AG09309 (cell line): ENCODE measurements around the gene NBEAL2.
"Not testable (repeated sequence)": the region's sequence is repeated elsewhere in the genome, so short reads cannot be mapped to it uniquely, and the experiment has no call there.

ENCODE experiments used
- DNase-seq: peaks from one replicate; pipeline ENCODE4 v3.0.0-alpha.2; 2010; ENCODE audit warnings: low read depth
- H3K4me3 ChIP-seq: 2 replicates; pipeline ENCODE4 v1.5.1; 2011; ENCODE audit warnings: mild to moderate bottlenecking, low read depth, low read length, moderate library complexity; ENCODE audit not compliant: control insufficient read depth
- TF ChIP-seq, protein P1 (sequence below): IDR thresholded peaks from 2 replicates; pipeline ENCODE4 v1.5.1; 2011; ENCODE audit warnings: mild to moderate bottlenecking, low read depth, low read length, inconsistent platforms; ENCODE audit not compliant: insufficient read depth, control insufficient read depth; ENCODE audit errors: missing control alignments

Gene NBEAL2

DNA sequence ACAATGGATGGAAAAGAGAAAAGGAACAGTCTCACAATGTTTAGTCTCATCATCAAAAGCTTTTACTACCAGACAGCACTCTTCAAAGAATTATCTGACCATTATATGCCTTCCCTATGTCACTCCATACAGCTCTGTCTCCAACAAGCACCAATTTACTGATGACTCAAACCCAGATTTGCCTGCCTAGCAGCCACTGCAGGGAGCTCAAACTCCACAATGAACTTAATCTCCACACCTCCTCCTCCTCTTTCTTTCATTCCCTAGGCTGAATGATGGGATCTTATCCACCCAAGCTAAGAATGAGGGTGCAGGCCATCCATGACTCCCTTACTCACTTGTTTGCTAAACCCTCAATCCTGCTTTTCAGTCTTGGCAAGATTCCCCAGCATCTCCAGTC lies 45.5 kb downstream of the NBEAL2 start:
- TF ChIP-seq, protein P1, sequence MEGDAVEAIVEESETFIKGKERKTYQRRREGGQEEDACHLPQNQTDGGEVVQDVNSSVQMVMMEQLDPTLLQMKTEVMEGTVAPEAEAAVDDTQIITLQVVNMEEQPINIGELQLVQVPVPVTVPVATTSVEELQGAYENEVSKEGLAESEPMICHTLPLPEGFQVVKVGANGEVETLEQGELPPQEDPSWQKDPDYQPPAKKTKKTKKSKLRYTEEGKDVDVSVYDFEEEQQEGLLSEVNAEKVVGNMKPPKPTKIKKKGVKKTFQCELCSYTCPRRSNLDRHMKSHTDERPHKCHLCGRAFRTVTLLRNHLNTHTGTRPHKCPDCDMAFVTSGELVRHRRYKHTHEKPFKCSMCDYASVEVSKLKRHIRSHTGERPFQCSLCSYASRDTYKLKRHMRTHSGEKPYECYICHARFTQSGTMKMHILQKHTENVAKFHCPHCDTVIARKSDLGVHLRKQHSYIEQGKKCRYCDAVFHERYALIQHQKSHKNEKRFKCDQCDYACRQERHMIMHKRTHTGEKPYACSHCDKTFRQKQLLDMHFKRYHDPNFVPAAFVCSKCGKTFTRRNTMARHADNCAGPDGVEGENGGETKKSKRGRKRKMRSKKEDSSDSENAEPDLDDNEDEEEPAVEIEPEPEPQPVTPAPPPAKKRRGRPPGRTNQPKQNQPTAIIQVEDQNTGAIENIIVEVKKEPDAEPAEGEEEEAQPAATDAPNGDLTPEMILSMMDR = no peak
- no peak overlapping the region for H3K4me3 ChIP-seq
- no peak for DNase-seq

DNA sequence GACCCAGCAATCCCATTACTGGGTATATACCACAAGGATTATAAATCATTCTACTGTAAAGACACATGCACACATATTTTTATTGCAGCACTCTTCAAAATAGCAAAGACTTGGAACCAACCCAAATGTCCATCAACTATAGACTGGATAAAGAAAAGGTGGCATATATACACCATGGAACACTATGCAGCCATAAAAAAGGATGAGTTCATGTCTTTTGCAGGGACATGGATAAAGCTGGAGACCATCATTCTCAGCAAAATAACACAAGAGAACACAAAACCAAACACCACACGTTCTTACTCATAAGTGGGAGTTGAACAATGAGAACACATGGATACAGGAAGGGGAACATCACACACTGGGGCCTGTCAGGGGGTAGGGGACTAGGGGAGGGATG lies 47.0 kb downstream of the NBEAL2 start:
- H3K4me3 ChIP-seq, DNase-seq: not testable (repeated sequence)

DNA sequence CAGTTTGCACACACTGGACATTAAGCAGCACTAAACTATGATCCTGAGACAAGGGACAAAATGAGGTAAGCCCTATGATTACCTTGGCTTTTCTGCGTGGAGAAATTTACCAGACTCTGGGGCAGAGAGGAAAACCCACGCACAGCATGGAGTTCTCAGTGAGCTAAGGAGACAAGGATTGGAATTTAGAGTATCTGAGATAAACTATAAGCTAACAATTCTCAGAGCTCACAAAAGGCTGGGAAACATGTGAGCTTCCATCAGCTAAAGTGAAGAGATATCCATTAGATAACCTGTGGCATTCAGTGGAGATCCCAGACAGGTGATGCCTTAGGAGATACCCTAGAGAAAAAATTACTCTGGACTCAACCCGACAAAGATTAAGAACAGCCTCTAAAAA lies 48.7 kb downstream of the NBEAL2 start:
- DNase-seq = no peak
- no peak overlapping the region for H3K4me3 ChIP-seq
- TF ChIP-seq, protein P1 = no peak

DNA sequence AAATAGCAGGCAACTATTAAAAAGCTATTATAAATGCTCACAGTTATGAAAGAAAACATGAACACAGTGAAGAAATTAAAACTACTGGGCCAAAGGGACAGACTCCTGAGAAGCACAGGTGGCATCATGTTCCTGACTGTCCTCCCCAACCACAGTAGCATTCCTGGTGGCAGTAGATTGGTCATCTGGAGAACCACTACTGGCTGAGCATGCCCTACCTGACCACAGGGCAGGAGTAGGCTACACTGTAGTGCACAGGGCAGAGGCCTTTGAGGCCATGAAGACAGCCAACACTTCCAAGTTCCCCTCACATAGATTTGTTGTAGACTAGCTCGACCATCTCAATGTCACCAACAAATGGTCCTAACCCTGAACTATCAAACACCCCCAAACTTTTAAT lies 49.2 kb downstream of the NBEAL2 start:
- TF ChIP-seq, protein P1 = no peak

DNA sequence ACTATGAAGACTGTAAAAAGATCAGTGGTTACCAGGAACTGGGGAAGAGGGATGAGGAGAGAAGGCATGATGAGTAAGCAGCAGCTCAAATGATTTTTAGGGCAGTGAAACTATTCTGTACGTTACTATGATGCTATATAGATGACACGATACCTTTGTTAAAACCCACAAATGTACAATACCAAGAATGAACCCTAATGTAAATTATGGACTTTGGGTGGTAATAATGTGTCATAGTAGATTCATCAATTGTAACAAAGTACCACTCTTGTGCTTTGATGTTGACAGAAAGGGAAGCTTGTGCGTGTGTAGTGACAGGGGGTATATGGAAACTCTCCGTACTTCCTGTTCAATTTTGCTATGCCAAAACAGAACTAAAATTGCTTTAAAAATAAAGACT lies 51.6 kb downstream of the NBEAL2 start:
- DNase-seq, H3K4me3 ChIP-seq: not testable (repeated sequence)

More for the DNA sequence above, 49.2 kb downstream of the NBEAL2 start:
- no peak overlapping the region for H3K4me3 ChIP-seq
- DNase-seq = no peak

DNA sequence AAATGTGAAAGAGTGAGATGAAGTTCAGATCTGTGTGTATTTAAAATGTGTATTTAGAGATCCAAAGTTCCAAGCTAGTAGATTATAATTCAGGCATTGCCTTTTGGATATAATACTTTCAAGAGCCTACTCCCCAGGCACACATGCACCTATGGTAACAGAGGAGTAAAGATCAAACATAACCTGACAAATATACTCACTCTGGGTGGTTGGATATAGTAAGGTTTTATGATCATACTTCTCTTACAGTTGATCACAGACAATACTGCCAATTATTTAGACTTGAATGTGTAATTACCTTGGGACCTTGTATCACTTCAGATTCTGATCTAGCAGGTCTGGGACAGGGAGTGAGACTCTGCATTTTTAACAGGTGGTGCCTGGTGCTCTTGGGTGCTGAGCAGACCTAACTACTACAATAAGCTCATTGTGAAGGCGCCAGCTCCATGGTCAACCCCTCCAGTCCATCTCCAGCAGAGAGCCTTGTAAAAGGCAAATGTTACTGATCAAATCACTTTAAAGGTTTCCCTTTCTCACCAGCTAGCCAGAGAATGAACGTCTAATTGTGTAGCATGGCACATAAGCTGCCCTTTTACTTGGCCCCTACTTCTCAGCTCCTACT lies 55.5 kb downstream of the NBEAL2 start:
- H3K4me3 ChIP-seq = no peak overlapping the region
- TF ChIP-seq, protein P1 = no peak
- DNase-seq = no peak

DNA sequence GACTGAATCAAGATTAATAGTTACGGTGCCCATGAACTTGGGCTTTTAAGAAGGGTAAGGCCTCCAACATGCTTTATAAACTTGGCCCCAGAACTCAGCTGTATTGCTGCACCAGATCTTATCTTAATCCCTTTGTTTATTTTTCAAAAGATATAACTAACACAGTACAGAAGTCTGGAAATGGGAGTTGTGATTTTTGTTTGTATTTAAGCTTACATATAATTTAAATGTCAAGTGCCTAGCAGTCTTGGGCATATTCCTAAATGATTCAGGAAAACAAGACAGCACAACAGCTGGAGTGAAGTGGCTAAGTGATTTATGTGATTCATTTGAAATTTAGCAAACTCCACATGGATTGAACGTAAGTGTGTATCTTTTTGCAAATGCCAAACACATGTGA lies 56.2 kb downstream of the NBEAL2 start:
- H3K4me3 ChIP-seq = no peak overlapping the region
- TF ChIP-seq, protein P1 = no peak
- DNase-seq = no peak

DNA sequence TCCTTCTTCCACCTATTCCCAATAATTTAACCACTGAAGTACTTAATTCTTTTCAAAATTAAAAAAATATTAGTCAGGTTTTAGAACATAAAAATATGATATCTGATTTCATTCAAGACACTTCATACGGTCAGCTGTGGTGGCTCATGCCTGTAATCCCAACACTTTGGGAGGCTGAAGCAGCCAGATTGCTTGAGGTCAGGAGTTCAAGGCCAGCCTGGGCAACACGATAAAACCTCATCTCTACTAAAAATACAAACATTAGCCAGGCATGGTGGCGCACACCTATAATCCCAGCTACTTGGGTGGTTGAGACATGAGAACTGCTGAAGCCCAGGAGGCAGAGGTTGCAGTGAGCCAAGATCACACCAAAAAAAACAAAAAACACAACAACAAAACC lies 56.7 kb downstream of the NBEAL2 start:
- TF ChIP-seq, protein P1 = no peak
- no peak for DNase-seq
- H3K4me3 ChIP-seq = no peak overlapping the region

DNA sequence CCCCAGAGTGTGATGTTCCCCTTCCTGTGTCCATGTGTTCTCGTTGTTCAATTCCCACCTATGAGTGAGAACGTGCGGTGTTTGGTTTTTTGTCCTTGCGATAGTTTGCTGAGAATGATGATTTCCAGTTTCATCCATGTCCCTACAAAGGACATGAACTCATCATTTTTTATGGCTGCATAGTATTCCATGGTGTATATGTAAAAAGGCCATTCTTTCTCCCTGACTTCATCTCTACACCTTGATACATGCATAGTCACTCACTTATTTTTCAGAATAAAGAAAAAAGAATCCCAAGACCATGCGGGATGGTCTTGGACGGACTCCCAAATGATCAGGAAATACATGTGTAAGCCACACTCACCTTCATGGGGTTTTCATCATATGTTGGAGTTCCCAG lies 57.8 kb downstream of the NBEAL2 start:
- DNase-seq, H3K4me3 ChIP-seq: not testable (repeated sequence)
